GM18502 (cell line): ENCODE data around the gene SLC16A9.
"Not testable (repeated sequence)": the region's sequence is repeated elsewhere in the genome, so short reads cannot be mapped to it uniquely, and the experiment has no call there.

ENCODE experiments used
- ATAC-seq: cut with Tn5 transposase; IDR thresholded peaks from one replicate; pipeline ENCODE4 v1.9.1; 2021; ENCODE audit warnings: mild to moderate bottlenecking; ENCODE audit not compliant: unreplicated experiment, poor library complexity

The SLC16A9 gene

DNA sequence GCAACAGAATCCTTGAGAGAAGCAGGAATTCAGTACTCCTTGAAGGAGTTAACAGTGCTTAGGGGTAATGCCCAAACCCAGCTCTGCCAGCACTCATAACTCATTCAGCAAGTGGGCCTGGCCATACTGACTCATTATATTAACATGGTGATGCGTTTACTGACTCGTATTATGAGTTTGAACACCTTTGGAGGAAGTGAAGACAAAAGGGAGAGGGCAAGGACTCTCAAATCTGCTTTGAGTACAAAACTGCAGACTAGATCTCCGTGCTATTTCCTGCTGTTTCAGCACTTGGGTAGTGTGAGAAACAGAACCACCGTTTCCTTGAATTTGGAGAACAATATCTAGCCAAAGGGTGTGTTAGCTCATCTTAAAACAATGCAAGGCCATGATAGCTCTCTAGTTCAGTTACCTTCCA, 30.8 kb downstream of the SLC16A9 start:
- peak; percentile 89 for ATAC-seq

DNA sequence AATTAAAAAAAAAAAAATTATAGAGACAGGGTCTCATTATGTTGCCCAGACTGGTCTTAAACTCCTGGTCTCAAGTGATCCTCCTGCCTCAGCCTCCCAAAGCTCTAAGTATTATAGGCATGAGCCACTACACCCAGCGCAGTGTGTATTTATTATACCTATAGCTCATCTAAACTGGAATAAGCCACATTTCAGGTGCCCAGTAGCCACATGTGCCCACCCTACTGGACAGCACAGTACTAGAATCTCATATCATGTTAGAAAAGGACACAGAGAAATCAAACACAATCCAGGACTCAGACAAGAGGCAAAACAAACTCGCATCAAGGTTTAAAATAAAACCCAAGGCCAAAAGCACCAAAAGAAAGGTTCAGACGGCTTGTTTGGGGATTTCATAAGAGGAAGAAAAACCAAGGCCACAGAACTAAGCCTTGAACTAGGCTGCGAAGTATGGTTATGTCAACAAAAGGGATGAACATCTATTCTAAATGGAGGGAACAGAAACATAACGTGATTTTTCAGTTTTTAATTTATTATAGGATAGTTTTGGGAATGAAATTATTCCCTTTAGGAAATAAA, 32.3 kb downstream of the SLC16A9 start:
- no peak for ATAC-seq

DNA sequence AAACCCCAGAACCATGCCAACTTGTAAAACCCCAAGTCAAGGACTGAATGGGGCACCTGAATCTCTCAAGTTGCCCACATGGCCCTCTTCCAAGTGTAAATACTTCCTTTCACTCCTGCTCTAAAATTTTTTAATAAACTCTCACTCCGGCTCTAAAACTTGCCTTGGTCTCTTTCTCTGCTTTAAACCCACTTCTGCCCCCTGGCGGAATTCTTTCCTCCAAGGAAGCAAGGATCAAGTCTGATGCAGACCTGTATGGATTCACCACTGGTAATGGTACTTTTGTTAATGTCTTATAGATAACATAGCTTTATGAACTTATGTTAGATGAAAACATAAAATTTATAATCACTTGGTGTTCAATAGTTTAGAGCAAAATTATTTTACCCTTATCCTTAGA, 33.8 kb downstream of the SLC16A9 start:
- ATAC-seq = no peak

DNA sequence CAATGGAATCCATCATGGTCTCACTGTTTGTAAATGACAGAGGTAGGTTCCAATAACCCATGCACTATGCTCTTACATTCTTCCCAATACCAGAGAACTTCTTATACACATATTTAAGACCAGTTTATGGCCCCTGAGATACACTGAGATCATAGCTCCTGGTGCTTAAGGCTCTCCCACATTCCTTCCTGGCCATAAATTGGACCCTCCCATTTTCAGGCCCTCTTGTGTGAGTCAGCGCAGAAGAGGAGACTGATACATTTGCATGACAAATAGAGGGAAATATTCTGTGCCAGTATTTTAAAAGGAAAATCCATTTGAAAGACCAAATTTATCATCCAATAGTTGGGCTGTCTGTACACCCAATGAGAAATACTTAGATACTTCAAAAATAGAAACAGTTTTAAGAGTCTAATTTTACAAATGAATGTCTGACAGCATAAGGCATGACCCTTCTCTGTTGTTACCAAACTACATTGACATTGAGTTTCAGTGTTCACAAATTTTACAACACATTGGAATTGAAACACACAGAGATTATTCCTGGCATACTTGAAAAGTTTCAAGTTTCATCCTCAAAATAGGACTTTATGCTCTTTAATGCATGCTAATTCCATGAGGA, 35.3 kb downstream of the SLC16A9 start:
- no peak for ATAC-seq

DNA sequence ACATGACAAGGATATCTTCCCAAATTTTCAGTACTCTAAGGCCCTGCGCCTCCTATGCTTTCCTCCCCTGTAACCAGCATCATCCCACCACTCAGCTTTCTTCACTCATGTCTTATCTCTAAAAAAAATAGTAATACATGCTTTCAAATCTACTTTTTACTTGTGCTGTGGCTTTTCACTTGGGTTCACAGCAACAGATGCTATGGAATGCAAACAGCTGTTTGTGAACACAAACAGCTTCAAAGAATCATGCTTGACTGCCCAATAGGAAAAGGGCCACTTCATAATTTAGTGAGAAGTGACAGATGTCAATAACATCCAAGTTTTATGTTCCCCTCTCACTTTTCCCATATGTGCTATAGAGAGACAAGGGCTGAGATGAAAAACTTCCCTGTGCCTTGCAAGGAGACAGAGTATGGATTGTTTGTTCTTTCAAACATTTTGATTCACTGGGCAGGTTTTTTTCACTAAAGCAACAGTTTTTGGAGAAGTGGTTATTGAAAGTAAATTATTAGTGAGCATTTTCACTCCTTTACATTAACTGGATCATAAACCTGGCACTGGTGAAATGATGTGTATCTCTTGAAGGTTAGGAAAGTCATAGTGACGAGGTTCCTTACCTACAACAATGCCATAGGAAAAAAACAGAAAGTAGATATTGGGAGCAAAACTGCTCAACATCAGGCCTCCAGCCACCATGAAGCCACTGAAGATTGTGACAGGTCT, 37.3 kb downstream of the SLC16A9 start:
- peak; percentile 50 for ATAC-seq

DNA sequence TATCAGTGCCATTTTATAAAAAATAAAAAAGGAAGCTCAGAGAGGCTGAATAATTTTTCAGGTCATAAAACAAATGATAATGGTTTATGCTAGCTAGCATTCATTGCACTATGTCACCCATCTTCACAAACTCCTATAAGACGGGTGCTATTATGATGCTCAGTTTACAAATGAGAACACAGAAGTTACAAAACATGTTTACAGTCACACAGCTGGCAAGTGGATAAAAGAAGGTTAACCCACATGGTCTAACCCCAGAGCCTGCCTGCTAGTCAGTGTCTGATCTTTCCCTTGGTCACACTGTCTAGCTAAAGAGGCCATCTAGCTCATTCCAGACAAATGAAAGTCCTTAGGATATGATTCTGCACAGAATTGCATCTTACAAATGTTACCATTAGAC, 39.4 kb downstream of the SLC16A9 start:
- ATAC-seq = no peak

DNA sequence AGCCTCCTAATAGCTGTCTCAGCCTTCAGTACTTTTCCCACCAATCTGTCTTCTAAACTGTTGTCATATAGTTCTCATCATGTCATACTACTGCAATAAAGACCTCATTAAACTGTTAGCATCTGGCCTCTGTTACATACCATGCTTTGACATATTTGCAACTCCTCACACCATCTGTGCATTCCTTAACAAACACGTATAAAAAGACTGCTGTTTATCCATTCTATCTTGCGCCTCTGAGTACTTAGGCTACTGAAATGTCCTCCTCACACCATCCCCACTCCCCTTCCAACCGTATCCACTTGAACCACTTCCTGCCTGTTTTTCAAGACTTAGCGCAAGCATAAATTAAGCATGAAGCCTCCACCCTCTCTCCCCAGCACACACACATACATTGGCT, 41.6 kb downstream of the SLC16A9 start:
- no peak for ATAC-seq

DNA sequence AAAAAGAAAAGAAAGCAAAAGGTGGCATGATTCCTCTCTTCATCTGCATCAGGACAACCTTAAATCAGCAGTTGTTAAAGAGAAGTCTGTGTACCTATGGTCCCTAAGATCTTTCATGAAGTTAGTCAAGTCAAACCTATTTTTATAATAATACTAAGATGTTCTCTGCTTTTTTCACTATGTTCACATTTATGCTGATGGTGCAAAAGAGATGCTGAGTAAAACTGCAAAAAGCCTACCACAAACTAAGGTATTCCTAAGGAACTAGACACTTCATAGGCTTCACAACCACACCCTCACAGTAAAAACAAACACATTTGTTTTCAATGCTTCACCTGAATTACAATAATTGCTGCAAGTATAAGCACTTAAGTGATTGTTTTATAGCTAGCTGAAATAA, 43.3 kb downstream of the SLC16A9 start:
- ATAC-seq = no peak

DNA sequence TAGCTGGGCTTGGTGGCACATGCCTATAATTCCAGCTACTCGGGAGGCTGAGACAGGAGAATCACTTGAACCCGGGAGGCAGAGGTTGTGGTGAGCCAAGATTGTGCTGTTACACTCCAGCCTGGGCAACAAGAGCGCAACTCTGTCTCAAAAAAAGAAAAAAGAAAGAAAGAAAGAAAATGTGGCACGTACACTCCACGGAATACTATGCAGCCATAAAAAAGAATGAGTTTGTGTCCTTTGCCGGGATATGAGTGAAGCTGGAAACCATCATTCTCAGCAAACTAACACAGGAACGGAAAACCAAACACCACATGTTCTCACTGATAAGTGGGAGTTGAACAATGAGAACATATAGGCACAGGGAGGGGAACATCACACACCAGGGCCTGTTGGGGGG, 46.4 kb downstream of the SLC16A9 start:
- ATAC-seq = not testable (repeated sequence)

DNA sequence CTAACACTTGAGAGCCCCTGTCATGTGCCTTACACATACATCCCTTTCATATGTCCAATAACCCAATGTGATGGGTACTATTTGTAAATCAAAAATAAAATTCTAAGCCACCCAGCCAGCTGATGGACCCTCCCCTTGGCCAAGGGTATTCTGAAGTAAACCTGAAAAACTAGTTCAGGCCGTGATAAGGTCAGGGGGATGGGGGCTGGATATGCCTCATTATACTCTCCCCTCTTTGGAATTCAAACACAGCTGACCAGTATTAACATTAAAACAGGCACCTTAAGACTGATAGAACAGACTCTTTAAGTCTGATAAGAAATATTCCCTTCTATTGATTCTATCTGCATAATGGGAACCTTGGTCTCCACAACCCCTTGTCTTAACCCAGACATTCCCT, 51.9 kb downstream of the SLC16A9 start:
- ATAC-seq = no peak

DNA sequence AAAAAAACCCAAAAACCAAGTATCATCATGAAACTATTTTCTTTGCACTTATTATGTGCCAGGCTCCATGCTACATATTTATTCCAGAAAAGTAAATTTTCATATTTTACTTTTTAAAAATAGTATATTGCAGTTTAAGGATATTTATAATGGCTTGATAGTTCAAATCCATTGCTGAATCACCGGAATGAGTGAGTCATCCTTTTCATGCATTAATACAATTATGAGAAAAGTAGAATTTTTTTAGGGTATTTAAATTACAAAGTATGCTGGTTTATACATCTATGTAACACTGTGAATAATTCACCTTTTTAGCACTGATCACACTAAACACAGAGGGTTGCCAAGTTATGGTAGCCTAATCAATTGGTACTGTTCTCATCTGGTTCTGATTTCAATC, 54.3 kb downstream of the SLC16A9 start:
- no peak for ATAC-seq

DNA sequence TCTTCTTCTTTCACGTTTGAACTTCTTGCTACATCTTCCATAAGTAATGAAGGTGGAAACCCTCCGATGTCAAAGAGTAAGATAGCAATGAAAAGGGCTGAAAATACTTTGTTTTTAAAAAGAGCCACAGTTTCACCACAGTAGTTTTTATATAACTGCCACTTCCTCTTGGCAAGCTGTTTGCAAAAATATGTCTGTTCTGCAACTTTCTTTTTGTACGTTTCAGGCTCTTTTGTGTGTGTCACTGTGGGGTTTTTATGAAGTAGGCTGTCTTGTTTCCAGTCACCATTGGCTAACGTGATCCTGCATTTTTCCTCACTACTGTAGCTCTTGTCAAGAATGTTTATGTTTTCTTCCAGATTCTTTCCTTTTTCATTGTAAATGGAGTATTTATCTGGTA, 55.6 kb downstream of the SLC16A9 start:
- ATAC-seq = peak; percentile 78

DNA sequence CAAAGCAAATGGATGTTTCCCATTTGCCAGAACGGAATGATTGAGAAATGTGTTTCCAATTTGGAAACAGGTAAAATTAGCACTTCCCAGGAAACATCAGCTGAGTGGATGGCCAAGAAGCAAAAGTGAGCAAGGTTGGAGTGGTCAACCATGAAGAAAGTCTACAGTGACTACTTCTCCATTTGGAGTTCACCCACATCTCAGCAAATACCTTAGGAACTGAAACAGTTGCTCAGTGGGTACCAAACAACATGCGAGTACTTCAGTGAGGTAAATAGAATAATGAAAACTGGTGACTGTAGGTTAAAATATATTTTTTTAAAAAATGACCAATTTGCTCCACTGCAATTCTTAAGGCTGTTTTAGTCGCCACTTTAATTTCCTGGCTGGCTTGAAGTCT, 57.7 kb downstream of the SLC16A9 start:
- ATAC-seq = no peak

DNA sequence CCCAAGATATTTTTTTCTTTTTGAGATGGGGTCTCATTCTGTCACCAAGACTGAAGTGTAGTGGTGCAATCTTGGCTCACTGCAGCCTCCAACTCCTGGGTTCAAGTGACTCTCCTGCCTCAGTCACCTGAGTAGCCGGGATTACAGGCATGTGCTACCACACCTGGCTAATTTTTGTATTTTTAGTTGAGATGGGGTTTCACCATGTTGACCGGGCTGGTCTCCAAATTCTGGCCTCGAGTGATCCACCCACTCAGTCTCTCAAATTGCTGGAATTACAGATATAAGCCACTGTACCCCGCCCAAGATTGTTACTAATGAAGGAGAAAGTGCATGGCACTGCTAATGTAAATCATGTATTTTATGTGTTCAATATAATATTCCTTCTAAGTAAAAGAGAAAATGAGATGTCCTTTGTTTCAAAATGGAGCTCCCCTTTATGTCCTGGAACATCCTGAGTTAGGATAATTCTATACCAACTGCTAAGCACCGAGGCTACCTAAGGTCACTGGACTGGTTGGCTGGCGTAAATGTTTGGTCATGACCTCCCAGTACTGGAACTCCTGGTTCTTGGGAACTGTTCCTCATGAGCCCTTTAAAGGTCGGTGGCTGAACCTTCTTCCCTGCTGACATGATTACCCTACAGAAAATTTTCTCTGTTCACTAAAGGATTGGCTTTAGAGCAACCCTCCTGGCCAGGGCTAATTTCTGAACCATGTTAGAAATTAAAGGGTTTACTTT, 59.9 kb downstream of the SLC16A9 start:
- no peak for ATAC-seq

DNA sequence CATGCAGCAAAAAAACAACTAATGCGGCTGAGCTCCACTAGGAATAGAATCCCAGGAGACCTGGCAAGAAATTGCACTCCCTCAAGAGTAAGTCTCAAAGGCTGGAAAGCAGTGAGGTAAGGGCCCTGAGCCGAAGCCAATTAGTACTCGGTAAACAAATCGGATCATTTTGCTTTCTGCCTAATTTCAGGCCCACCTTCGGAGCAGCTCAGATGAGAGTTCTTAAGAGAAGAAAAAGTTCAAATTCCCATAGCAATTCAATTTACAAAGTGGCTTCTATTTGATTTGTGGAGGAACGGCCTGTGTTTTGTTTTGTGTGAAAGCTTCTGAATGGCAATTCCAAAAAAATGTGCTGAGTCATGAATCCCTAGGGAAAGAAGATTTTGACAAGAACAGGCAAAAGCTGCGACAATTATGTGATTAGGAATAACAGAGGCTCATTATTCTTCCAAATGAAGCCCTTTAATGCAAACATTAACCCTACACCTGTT, 60.9 kb downstream of the SLC16A9 start:
- no peak for ATAC-seq

DNA sequence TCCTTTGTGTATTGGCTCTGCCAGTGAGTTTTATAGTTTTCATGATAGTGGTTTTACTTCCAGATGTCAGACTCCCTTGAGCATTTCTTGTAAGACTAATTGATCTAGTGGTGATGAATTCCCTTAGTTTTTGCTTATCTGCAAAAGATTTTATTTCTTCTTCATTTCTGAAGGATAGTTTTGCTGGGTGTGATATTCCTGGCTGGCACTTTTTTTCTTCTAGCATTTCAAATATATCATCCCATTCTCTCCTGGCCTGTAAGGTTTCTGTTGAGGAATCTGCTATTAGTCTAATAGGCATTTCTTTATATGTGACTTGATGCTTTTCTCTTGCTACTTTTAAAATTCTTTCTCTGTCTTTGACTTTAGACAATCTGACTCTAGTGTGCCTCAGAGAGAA, 64.8 kb downstream of the SLC16A9 start:
- ATAC-seq = no peak

DNA sequence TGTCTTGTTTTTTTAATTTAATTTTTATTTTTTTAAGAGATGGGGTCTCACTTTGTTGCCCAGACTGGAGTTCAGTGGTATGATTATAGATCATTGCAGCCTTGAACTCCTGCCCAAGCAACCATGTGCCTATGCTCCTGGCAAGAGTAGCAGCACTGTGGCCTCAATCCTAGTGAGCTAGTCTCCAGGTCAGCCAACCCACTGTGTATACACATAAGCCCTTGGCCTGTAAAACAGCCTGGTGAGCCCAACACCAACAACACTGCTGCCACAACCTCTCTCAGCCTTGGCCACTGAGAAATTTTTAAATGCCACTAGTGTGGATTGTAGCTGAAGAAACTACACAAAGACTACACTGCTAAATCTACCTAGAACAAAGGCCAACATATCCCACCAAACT, 68.0 kb downstream of the SLC16A9 start:
- ATAC-seq = not testable (repeated sequence)

DNA sequence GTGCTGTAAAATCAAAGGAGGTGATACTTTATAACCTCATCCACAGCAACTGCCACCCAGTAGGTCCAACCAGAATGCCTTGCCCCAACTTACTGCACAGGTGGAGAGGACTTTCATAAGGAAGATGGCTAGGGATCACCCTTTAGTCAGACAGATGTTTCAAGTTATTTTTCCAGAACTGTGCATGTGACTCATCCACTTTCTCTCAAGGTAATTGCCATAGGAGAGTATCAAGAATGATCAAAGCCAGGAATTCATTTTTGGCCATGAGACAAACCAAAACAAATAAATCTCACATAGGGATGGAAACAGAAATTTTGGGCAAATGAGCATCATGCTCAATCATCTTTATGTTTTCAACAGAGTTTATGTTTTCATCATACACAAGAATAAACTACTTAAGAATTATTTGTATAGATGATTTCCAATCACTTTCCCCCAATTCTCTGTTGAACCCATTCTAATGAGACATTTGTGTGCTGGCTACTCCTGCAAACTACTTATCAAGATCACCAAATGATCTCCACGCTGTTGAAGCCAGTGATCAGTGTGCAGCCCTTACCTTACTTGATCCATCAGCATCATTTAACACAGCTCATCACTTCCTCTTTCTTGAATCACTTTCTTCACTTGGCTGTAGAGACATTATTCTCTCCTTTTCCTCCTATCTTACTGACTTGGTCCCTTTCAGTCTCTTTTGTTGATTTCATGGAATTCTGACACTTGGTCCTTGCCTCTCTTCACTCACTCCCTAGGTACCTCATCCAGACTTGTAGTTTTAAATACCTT, 74.0 kb downstream of the SLC16A9 start:
- ATAC-seq = no peak

DNA sequence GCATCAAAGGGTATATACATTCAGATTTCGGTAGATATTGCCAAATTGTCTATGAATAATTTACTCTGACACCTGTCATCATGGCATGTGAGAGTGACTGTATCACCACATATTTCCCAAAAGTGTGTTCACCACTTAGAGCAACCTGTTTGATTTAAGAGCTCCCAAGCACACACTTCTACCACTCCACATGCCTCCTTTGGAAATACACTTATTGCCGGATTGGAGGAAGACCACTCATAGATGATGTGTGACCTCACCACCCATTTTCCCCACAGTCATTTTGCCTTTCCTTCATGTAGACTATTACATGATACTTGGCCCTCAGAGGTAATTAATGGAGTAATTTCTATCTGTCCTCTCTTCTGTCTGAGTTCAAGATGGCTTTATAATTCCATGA, 75.5 kb downstream of the SLC16A9 start:
- ATAC-seq = no peak

DNA sequence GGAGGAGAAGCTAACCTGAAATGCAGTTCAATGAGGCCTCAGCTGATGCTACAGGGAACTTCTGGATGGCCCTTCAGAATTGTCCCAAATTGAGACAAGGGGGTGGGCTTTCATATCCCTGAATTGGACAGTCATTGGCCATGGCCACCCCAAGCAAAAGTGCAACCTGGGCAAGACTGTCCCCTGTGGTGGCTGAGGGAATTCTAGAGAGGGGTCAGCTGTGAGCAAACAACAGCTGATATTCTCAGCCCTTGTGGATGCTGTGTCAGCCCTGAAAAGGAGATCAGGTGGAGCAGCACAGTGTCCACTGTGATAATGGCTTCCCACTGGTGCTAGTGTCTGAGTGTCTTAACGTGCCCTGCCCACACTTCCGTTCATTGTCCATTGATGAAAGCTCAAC, 76.6 kb downstream of the SLC16A9 start:
- no peak for ATAC-seq
